Testis (tissue), 3 donors: ENCODE results near the gene VWA8. TPM values are rescaled to one million over a fixed set of nuclear protein-coding genes. Genes with fewer than 3 reads are reported as not detected.
A peak's percentile ranks its signal among the peaks of the same experiment; 100 is the strongest.

Experiments
- DNase-seq: peaks from one replicate; pipeline ENCODE4 v3.0.0-alpha.2; 2019
- H3K27ac ChIP-seq, 2 donors: fragments of 200-600 bp; sonication (generic); one replicate each; pipeline ENCODE4 v1.5.1; 2019
- H3K27me3 ChIP-seq: fragments of 200-600 bp; sonication (generic); one replicate; pipeline ENCODE4 v1.5.1; 2019
- H3K36me3 ChIP-seq: fragments of 200-600 bp; sonication (generic); one replicate; pipeline ENCODE4 v1.5.1; 2017; ENCODE audit warnings: low read depth; ENCODE audit errors: missing control alignments
- H3K4me1 ChIP-seq: fragments of 200-600 bp; sonication (generic); one replicate; pipeline ENCODE4 v1.5.1; 2019
- H3K4me3 ChIP-seq, 2 donors: fragments of 200-600 bp; sonication (generic); one replicate each; pipeline ENCODE4 v1.5.1; 2017 to 2019
- H3K9me3 ChIP-seq: fragments of 200-600 bp; sonication (generic); one replicate; pipeline ENCODE4 v1.5.1; 2017
- CTCF ChIP-seq, 3 experiments: fragments of 450-650 bp in 2 of 3; fragments of 200-600 bp in 1 of 3; sonication (generic) in 1 of 3; IDR thresholded peaks; one replicate each; pipeline ENCODE4 v1.5.1; 2016 to 2019; ENCODE audit warnings: antibody characterized with exemption in 3 of 3, mild to moderate bottlenecking in 2 of 3, moderate library complexity in 1 of 3
- POLR2A ChIP-seq: fragments of 450-650 bp; IDR thresholded peaks from one replicate; pipeline ENCODE4 v1.6.1; 2017; ENCODE audit warnings: antibody characterized with exemption, mild to moderate bottlenecking, moderate library complexity
- WGBS, 2 donors: methylation state at CpG; one replicate each; pipeline ENCODE4 v1.1.5; 2018; 5-methylcytosine and 5-hydroxymethylcytosine counted together
- intact Hi-C: fragments of 100-400 bp; cut with DNase I; formaldehyde crosslinking; loops from one replicate; pipeline ENCODE4 v1.15.1; 2023; ENCODE audit warnings: low total_unique reads
- polyA plus RNA-seq: library from polyadenylated mRNA; stranded (reverse); fragments of 350-450 nt; fragmentation: Illumina TruSeq; extraction: RNeasy Lipid Tissue Mini Kit (QIAGEN cat#74804); gene quantifications from one replicate; pipeline ENCODE4 v1.2.3, GENCODE V29; 2014; ENCODE audit warnings: low read depth, low replicate concordance; ENCODE audit not compliant: insufficient read depth
- total RNA-seq, 2 donors: library from RNA; depleted of rRNA; stranded (reverse); fragments of >200 nt; gene quantifications; one replicate each; pipeline ENCODE4 v1.2.3, GENCODE V29; 2016

Gene VWA8
- total and polyA plus RNA-seq, 3 donors from 2014 or later = 6.9 to 27.1 (median 15.2) TPM

GRCh38 chr13:41694545-41695301 is 266.2 kb downstream of the VWA8 start:
- DNase-seq = peak; percentile 47
- Histone ChIP-seq H3K27ac (no peak overlapping the region), H3K4me3 (no peak overlapping the region), H3K4me1 (no peaks in the 10 kb centered on the region), H3K9me3 (no peaks in the 10 kb centered on the region), H3K36me3 (no peaks in the 10 kb centered on the region), H3K27me3 (no peaks in the 10 kb centered on the region)
- intact Hi-C loops = no loop called here
- TF ChIP-seq CTCF (IDR thresholded peaks at IDR 0.05) (no peak), POLR2A (no peak)
- WGBS, 2 donors = 40 to 50% methylated on average over 5 of the region's 5 CpGs

GRCh38 chr13:41693434-41693833 is 267.5 kb downstream of the VWA8 start:
- TF ChIP-seq POLR2A = no peak
- no peak for TF ChIP-seq CTCF (IDR thresholded peaks at IDR 0.05)
- no peak overlapping the region for H3K27ac ChIP-seq
- H3K36me3 ChIP-seq = no peaks in the 10 kb centered on the region
- DNase-seq = no peak
- no peaks in the 10 kb centered on the region for H3K9me3 ChIP-seq
- no peak overlapping the region for H3K4me3 ChIP-seq
- no peaks in the 10 kb centered on the region for H3K4me1 ChIP-seq
- WGBS, 2 donors = 73 to 80% methylated on average over 1 of the region's 1 CpG
- intact Hi-C loops = no loop called here
- H3K27me3 ChIP-seq = no peaks in the 10 kb centered on the region

GRCh38 chr13:41691274-41691673 is 269.6 kb downstream of the VWA8 start:
- Histone ChIP-seq H3K27me3 (no peaks in the 10 kb centered on the region), H3K4me3 (no peak overlapping the region), H3K36me3 (no peaks in the 10 kb centered on the region), H3K9me3 (no peaks in the 10 kb centered on the region), H3K27ac (no peak overlapping the region), H3K4me1 (no peaks in the 10 kb centered on the region)
- intact Hi-C loops = no loop called here
- no peak for DNase-seq
- WGBS, 2 donors = 92 to 100% methylated on average over 1 of the region's 1 CpG
- TF ChIP-seq POLR2A (no peak), CTCF (IDR thresholded peaks at IDR 0.05) (no peak)

DNA sequence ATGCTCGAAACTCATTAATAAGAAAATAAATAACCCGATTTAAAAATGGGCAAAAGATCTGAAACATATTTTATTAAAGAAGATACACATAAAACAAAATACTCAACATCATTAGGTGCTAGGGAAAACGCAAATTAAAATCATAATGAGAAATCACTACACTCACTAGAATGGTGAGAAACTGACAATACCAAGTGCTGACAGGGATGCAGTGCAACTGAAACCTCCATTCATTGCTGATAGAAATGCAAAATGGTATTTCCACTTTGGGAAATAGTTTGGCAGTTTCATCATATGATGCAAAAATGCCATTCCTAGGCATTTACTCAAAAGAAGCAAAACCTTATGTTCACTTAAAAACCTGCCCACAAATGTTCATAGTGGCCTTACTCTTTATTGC is 278.1 kb downstream of the VWA8 start:
- 88 to 91% methylated on average over 3 of the region's 3 CpGs for WGBS, 2 donors
- intact Hi-C loops = no loop called here
- no peak for DNase-seq

More for the DNA sequence above, 278.1 kb downstream of the VWA8 start:
- Histone ChIP-seq H3K36me3 (no peaks in the 10 kb centered on the region), H3K27ac (no peak overlapping the region), H3K4me3 (no peak overlapping the region), H3K4me1 (no peaks in the 10 kb centered on the region), H3K9me3 (no peaks in the 10 kb centered on the region), H3K27me3 (no peaks in the 10 kb centered on the region)
- TF ChIP-seq CTCF (IDR thresholded peaks at IDR 0.05) (no peak), POLR2A (no peak)
